HepG2 (cell line): Measurements from ENCODE around the gene USP17L13.
"Not testable (repeated sequence)": the region's sequence is repeated elsewhere in the genome, so short reads cannot be mapped to it uniquely, and the experiment has no call there.

Source experiments
- ESRRA ChIP-seq: sonication (generic); formaldehyde crosslinking; IDR thresholded peaks from 2 replicates; pipeline ENCODE4 v1.5.1; 2020; ENCODE audit warnings: mild to moderate bottlenecking, low read depth, missing genetic modification reagents
- TF ChIP-seq, protein P1 (sequence below): sonication (generic); formaldehyde crosslinking; IDR thresholded peaks from 2 replicates; pipeline ENCODE4 v1.5.0; 2020; ENCODE audit warnings: missing genetic modification reagents, mild to moderate bottlenecking, borderline replicate concordance
- TF ChIP-seq, protein P2 (sequence below): sonication (generic); formaldehyde crosslinking; IDR thresholded peaks from 2 replicates; pipeline ENCODE4 v1.8.1; 2022; ENCODE audit warnings: low read depth, mild to moderate bottlenecking, missing genetic modification reagents
- TF ChIP-seq, protein P3 (sequence below): sonication (generic); formaldehyde crosslinking; IDR thresholded peaks from 2 replicates; pipeline ENCODE4 v1.4.0; 2020; ENCODE audit warnings: missing genetic modification reagents
- TF ChIP-seq, protein P4 (sequence below): sonication (generic); formaldehyde crosslinking; IDR thresholded peaks from 2 replicates; pipeline ENCODE4 v1.5.0; 2020; ENCODE audit warnings: missing genetic modification reagents

DNA sequence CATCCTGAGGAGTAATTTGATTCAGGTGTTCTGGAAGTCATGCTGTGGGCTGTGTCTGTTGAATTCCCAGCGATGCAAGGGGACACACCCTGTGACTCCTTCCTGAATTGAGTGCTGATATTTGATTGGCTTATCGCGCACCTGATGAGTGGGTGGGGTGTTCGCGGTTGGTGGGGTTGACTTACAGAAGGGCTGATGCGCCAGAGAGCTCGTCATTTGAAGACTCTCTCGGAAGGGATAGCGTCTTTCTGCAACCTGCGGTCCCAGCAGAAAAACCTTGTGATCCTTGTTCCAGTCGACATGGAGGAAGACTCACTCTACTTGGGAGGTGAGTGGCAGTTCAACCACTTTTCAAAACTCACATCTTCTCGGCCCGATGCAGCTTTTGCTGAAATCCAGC lies 28.4 kb downstream of the USP17L13 start, which contains the start of gene USP17L19:
- TF ChIP-seq, protein P1, sequence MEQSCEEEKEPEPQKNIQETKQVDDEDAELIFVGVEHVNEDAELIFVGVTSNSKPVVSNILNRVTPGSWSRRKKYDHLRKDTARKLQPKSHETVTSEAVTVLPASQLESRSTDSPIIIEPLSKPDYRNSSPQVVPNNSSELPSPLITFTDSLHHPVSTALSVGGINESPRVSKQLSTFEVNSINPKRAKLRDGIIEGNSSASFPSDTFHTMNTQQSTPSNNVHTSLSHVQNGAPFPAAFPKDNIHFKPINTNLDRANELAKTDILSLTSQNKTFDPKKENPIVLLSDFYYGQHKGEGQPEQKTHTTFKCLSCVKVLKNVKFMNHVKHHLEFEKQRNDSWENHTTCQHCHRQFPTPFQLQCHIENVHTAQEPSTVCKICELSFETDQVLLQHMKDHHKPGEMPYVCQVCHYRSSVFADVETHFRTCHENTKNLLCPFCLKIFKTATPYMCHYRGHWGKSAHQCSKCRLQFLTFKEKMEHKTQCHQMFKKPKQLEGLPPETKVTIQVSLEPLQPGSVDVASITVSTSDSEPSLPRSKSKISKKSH (CRISPR knock-in tag), result not testable (repeated sequence)
- TF ChIP-seq, protein P2, sequence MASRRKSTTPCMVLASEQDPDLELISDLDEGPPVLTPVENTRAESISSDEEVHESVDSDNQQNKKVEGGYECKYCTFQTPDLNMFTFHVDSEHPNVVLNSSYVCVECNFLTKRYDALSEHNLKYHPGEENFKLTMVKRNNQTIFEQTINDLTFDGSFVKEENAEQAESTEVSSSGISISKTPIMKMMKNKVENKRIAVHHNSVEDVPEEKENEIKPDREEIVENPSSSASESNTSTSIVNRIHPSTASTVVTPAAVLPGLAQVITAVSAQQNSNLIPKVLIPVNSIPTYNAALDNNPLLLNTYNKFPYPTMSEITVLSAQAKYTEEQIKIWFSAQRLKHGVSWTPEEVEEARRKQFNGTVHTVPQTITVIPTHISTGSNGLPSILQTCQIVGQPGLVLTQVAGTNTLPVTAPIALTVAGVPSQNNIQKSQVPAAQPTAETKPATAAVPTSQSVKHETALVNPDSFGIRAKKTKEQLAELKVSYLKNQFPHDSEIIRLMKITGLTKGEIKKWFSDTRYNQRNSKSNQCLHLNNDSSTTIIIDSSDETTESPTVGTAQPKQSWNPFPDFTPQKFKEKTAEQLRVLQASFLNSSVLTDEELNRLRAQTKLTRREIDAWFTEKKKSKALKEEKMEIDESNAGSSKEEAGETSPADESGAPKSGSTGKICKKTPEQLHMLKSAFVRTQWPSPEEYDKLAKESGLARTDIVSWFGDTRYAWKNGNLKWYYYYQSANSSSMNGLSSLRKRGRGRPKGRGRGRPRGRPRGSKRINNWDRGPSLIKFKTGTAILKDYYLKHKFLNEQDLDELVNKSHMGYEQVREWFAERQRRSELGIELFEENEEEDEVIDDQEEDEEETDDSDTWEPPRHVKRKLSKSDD (CRISPR knock-in tag), result not testable (repeated sequence)
- TF ChIP-seq, protein P3, sequence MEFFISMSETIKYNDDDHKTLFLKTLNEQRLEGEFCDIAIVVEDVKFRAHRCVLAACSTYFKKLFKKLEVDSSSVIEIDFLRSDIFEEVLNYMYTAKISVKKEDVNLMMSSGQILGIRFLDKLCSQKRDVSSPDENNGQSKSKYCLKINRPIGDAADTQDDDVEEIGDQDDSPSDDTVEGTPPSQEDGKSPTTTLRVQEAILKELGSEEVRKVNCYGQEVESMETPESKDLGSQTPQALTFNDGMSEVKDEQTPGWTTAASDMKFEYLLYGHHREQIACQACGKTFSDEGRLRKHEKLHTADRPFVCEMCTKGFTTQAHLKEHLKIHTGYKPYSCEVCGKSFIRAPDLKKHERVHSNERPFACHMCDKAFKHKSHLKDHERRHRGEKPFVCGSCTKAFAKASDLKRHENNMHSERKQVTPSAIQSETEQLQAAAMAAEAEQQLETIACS, result not testable (repeated sequence)
- TF ChIP-seq, protein P4, sequence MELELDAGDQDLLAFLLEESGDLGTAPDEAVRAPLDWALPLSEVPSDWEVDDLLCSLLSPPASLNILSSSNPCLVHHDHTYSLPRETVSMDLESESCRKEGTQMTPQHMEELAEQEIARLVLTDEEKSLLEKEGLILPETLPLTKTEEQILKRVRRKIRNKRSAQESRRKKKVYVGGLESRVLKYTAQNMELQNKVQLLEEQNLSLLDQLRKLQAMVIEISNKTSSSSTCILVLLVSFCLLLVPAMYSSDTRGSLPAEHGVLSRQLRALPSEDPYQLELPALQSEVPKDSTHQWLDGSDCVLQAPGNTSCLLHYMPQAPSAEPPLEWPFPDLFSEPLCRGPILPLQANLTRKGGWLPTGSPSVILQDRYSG (CRISPR knock-in tag), result not testable (repeated sequence)
- not testable (repeated sequence) for TF ChIP-seq ESRRA (CRISPR knock-in tag)
